ENCODE data around the gene BRD2. TPM values are rescaled to one million over a fixed set of nuclear protein-coding genes. Genes with fewer than 3 reads are reported as not detected.

The BRD2 gene
- total RNA-seq, 2 experiments from 2014 or later = 340 to 378 TPM

GRCh38 chr6:33017694-33018353 lies 49.4 kb downstream of the BRD2 start:
- H3K27me3 ChIP-seq (ENCODE audit: control insufficient read depth in 1 of 2, insufficient read depth in 2 of 2, low read length in 2 of 2) = peaks cover 8 to 10% of the 10 kb centered on the region in 2 experiments
- H3K4me1 Mint-ChIP-seq (ENCODE audit: low read depth) = peaks cover 36% of the 10 kb centered on the region
- intact Hi-C loops (cut with DNase I, micrococcal nuclease) = no loop called here
- ChIA-PET CTCF (interaction anchor here (1.1 kb wide), 1 partner anchor 231 kb away, joined by 3 read pairs; no protein-coding TSS in a partner anchor), POLR2A (interaction anchor here (1.1 to 2.4 kb wide), 4 partner anchors 44 to 231 kb away, joined by 4 to 14 read pairs (median 10); partner anchors contain the start of gene HLA-DPB1)
- H3K27ac ChIP-seq (ENCODE audit: low read depth in 1 of 2, low read length in 2 of 2) = no peak overlapping the region
- H3K4me3 Mint-ChIP-seq = peak overlapping the region; percentile 7
- DNase-seq (peak in 1 of 14 experiments; percentile 20), ATAC-seq (ENCODE audit: poor library complexity) (no peak)
- H3K36me3 Mint-ChIP-seq (ENCODE audit: low read depth) = no peaks in the 10 kb centered on the region
- no peak for TF ChIP-seq CTCF (IDR thresholded peaks at IDR 0.05)
- H3K9me3 ChIP-seq (ENCODE audit: control insufficient read depth in 1 of 2, insufficient read depth in 1 of 2, low read length in 2 of 2) = no peaks in the 10 kb centered on the region
- no peaks in the 10 kb centered on the region for H3K9me3 Mint-ChIP-seq
- no peak overlapping the region for H3K4me3 ChIP-seq (ENCODE audit: low read length)
- H3K36me3 ChIP-seq (ENCODE audit: insufficient read depth, low read length) = no peaks in the 10 kb centered on the region
- H3K27ac Mint-ChIP-seq = peak overlapping the region; percentile 70
- peaks cover 5% of the 10 kb centered on the region for H3K27me3 Mint-ChIP-seq
- H3K4me1 ChIP-seq (ENCODE audit: insufficient read depth, low read length) = peaks cover 21% of the 10 kb centered on the region

- no peaks in the 10 kb centered on the region for H3K36me3 ChIP-seq (ENCODE audit: insufficient read depth, low read length)
- Mint-ChIP-seq H3K27ac (peak overlapping the region; percentile 70), H3K9me3 (no peaks in the 10 kb centered on the region), H3K27me3 (peaks cover 5% of the 10 kb centered on the region), H3K4me1 (ENCODE audit: low read depth) (peaks cover 36% of the 10 kb centered on the region), H3K36me3 (ENCODE audit: low read depth) (no peaks in the 10 kb centered on the region), H3K4me3 (no peak overlapping the region)
- CTCF ChIA-PET = interaction anchor here (1.1 kb wide), 1 partner anchor 230 kb away, joined by 3 read pairs; no protein-coding TSS in a partner anchor
- H3K4me3 ChIP-seq (ENCODE audit: low read length) = peak overlapping the region; percentile 30
- no peak overlapping the region for H3K27ac ChIP-seq (ENCODE audit: low read depth in 1 of 2, low read length in 2 of 2)
- H3K27me3 ChIP-seq (ENCODE audit: control insufficient read depth in 1 of 2, insufficient read depth in 2 of 2, low read length in 2 of 2) = peaks cover 8 to 10% of the 10 kb centered on the region in 2 experiments
- intact Hi-C loops (cut with DNase I, micrococcal nuclease) = no loop called here
- H3K9me3 ChIP-seq (ENCODE audit: control insufficient read depth in 1 of 2, insufficient read depth in 1 of 2, low read length in 2 of 2) = no peaks in the 10 kb centered on the region
- POLR2A ChIA-PET = interaction anchor here (1.1 to 2.4 kb wide), 4 partner anchors 45 to 231 kb away, joined by 4 to 14 read pairs (median 10); partner anchors contain the start of gene HLA-DPB1
- DNase-seq (no peak), ATAC-seq (ENCODE audit: poor library complexity) (no peak)
- H3K4me1 ChIP-seq (ENCODE audit: insufficient read depth, low read length) = peaks cover 21% of the 10 kb centered on the region
- TF ChIP-seq CTCF (IDR thresholded peaks at IDR 0.05) = no peak
Measured at GRCh38 chr6:33018418-33018817, 50.0 kb downstream of the BRD2 start.

GRCh38 chr6:33018904-33019303 lies 50.5 kb downstream of the BRD2 start:
- peaks cover 21% of the 10 kb centered on the region for H3K4me1 ChIP-seq (ENCODE audit: insufficient read depth, low read length)
- peak overlapping the region; percentile 70 for H3K27ac Mint-ChIP-seq
- intact Hi-C loops (cut with DNase I, micrococcal nuclease) = no loop called here

More at GRCh38 chr6:33018904-33019303, 50.5 kb downstream of the BRD2 start:
- peaks cover 36% of the 10 kb centered on the region for H3K4me1 Mint-ChIP-seq (ENCODE audit: low read depth)
- H3K9me3 Mint-ChIP-seq = no peaks in the 10 kb centered on the region
- DNase-seq = peak in 7 of 14 experiments; percentile 9 to 75 (median 26)
- H3K4me3 Mint-ChIP-seq = peak overlapping the region; percentile 87
- H3K36me3 Mint-ChIP-seq (ENCODE audit: low read depth) = no peaks in the 10 kb centered on the region
- Histone ChIP-seq H3K9me3 (ENCODE audit: control insufficient read depth in 1 of 2, insufficient read depth in 1 of 2, low read length in 2 of 2) (no peaks in the 10 kb centered on the region), H3K36me3 (ENCODE audit: insufficient read depth, low read length) (no peaks in the 10 kb centered on the region), H3K4me3 (ENCODE audit: low read length) (peak overlapping the region; percentile 30), H3K27ac (ENCODE audit: low read depth in 1 of 2, low read length in 2 of 2) (no peak overlapping the region), H3K27me3 (ENCODE audit: control insufficient read depth in 1 of 2, insufficient read depth in 2 of 2, low read length in 2 of 2) (peaks cover 3 to 5% of the 10 kb centered on the region in 2 experiments)
- ChIA-PET POLR2A (interaction anchor here (0.9 to 2.4 kb wide), 6 partner anchors 45 to 230 kb away, joined by 3 to 14 read pairs (median 6); partner anchors contain the start of genes HLA-DPA1 and HLA-DPB1), CTCF (interaction anchor here (1.1 kb wide), 1 partner anchor 229 kb away, joined by 3 read pairs; no protein-coding TSS in a partner anchor)
- peak; percentile 81 for ATAC-seq (ENCODE audit: poor library complexity)
- peaks cover 5% of the 10 kb centered on the region for H3K27me3 Mint-ChIP-seq
- TF ChIP-seq CTCF (IDR thresholded peaks at IDR 0.05) = no peak
